GM18951 (cell line): ENCODE measurements around the gene HSPA9.

Source experiments
- POLR2A ChIP-seq: IDR thresholded peaks from 4 replicates; pipeline ENCODE4 v1.6.1; 2011; ENCODE audit warnings: mild to moderate bottlenecking; ENCODE audit not compliant: insufficient read length, insufficient read depth; ENCODE audit errors: extremely low read depth
- in situ Hi-C: fragments of 300-500 bp; cut with MboI; formaldehyde crosslinking; loops from one replicate; pipeline ENCODE4 v1.12.0; 2022; ENCODE audit warnings: low sequenced_read_pairs, mixed read lengths, inconsistent platforms; ENCODE audit not compliant: unreplicated experiment

HSPA9 gene

GRCh38 chr5:138604176-138604785, 29.1 kb upstream of the HSPA9 start:
- in situ Hi-C loops, result no loop called here
- no peak for TF ChIP-seq POLR2A

- in situ Hi-C loops, result no loop called here
- no peak for TF ChIP-seq POLR2A
These were observed 28.2 kb upstream of the HSPA9 start for GRCh38 chr5:138603249-138603920.

GRCh38 chr5:138602371-138603000, 27.3 kb upstream of the HSPA9 start:
- no peak for TF ChIP-seq POLR2A
- in situ Hi-C loops, result no loop called here

- no peak for TF ChIP-seq POLR2A
- in situ Hi-C loops, result no loop called here
These were observed 26.2 kb upstream of the HSPA9 start for GRCh38 chr5:138601444-138601843.

GRCh38 chr5:138600446-138600845, 25.2 kb upstream of the HSPA9 start:
- in situ Hi-C loops, result no loop called here
- no peak for TF ChIP-seq POLR2A

- in situ Hi-C loops, result no loop called here
- no peak for TF ChIP-seq POLR2A
These were observed 22.6 kb upstream of the HSPA9 start for GRCh38 chr5:138597661-138598400.

- no peak for TF ChIP-seq POLR2A
- in situ Hi-C loops, result no loop called here
These were observed 21.1 kb upstream of the HSPA9 start for GRCh38 chr5:138596105-138596881.

- in situ Hi-C loops, result no loop called here
These were observed 20.1 kb upstream of the HSPA9 start for GRCh38 chr5:138595180-138595795.

GRCh38 chr5:138594305-138595058, 19.3 kb upstream of the HSPA9 start:
- in situ Hi-C loops, result no loop called here
- no peak for TF ChIP-seq POLR2A

More at GRCh38 chr5:138595180-138595795, 20.1 kb upstream of the HSPA9 start:
- no peak for TF ChIP-seq POLR2A

- in situ Hi-C loops, result no loop called here
- no peak for TF ChIP-seq POLR2A
These were observed 13.0 kb upstream of the HSPA9 start for GRCh38 chr5:138588013-138588788.

- in situ Hi-C loops, result no loop called here
- TF ChIP-seq POLR2A, result no peak
These were observed 10.0 kb upstream of the HSPA9 start for GRCh38 chr5:138585157-138585556.
